AG10803 (cell line): Measurements from ENCODE around the gene ADO.

Source experiments
- DNase-seq: peaks from one replicate; pipeline ENCODE4 v3.0.0; 2010; ENCODE audit warnings: low read depth
- H3K4me3 ChIP-seq: 2 replicates; pipeline ENCODE4 v1.5.1; 2011; ENCODE audit warnings: mild to moderate bottlenecking, low read length, control low read depth
- CTCF ChIP-seq: conservative IDR thresholded peaks from 2 replicates; pipeline ENCODE4 v1.5.1; 2011; ENCODE audit warnings: mild to moderate bottlenecking, low read length, control low read depth, inconsistent platforms

Gene ADO

GRCh38 chr10:62842983-62843382 is 38.5 kb downstream of the ADO start:
- TF ChIP-seq CTCF: no peak
- no peak overlapping the region for H3K4me3 ChIP-seq
- no peak for DNase-seq

DNA sequence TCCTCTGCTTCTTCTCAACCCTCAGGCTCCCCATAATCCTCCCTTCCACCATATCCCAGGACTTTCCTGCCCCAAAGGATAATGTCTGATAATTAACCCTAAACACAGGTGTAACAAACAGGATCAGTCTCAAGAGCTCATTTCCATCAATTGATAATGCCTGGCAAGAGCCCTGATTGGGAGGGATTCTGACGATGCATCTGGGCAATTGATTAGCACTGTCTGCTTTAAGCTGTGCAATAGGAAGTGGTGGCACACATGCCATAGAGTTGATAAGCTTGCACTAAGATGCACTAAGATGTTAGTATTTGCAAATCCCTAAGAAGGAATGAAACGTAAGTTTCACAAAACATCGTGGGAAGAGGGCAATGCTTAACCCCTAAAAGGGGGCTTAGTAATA is 39.1 kb downstream of the ADO start:
- TF ChIP-seq CTCF: no peak
- no peak for DNase-seq
- H3K4me3 ChIP-seq: no peak overlapping the region

DNA sequence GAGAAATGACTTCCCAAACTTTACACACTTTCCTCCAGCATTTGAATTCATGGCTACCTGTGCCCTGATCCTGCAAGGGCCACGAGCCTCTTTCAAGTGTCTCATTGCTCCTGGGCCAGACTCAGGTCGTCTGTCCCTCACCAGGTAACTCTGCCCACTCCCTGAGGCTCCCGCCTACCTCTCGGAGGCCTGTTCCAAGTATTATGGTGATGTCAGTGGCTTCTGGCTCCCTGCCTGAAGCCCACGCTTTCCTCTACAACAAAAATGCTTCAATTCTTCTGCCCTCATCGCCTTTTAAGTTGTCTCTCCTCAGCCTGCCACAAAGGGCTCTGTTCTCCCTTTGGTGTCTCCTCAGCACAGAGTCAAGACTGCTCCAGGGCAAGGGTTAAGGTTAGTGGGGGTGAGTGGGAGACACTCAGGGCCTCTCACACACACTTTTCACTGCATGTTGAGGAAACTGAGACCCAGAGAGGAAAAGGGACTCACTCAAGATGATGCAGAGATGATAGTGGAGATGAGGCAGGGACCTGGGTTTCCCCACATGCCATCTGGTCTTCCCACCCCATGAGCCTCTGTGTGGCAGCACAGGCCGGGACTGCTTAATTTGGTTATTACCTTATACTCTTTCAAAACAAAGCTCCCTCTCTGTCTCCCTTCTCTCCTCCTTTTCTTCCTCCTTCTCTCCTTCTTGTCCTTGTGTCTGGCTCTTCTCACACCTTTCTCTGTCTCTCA is 39.9 kb downstream of the ADO start:
- no peak for DNase-seq
- TF ChIP-seq CTCF: no peak
- no peak overlapping the region for H3K4me3 ChIP-seq

- DNase-seq: no peak
- H3K4me3 ChIP-seq: no peak overlapping the region
- TF ChIP-seq CTCF: no peak
Measured at GRCh38 chr10:62847433-62847832, 42.9 kb downstream of the ADO start.

GRCh38 chr10:62850646-62851045 is 46.1 kb downstream of the ADO start:
- no peak overlapping the region for H3K4me3 ChIP-seq
- no peak for DNase-seq
- no peak for TF ChIP-seq CTCF

- no peak overlapping the region for H3K4me3 ChIP-seq
- no peak for DNase-seq
- TF ChIP-seq CTCF: no peak; the same call in 1 of the 2 replicates
Measured at GRCh38 chr10:62851442-62851841, 46.9 kb downstream of the ADO start.

- TF ChIP-seq CTCF: no peak
- DNase-seq: no peak
- no peak overlapping the region for H3K4me3 ChIP-seq
Measured at GRCh38 chr10:62852961-62853702, 48.6 kb downstream of the ADO start.
